IMR-90 (cell line): Measurements from ENCODE around the gene FGD5. TPM values are rescaled to one million over a fixed set of nuclear protein-coding genes. Genes with fewer than 3 reads are reported as not detected.

Experiments used
- ATAC-seq: fragments of 200-7000 bp; cut with Tn5 transposase; 2 replicates; pipeline ENCODE4 v1.9.1; 2020; ENCODE audit warnings: low read depth, mild to moderate bottlenecking, moderate library complexity
- BruUV-seq: library from RNA; stranded (reverse); fragments of 400-500 nt; replicated peaks from 2 replicates; lab custom pipeline; 2021; lab: Mats Ljungman, UMichigan
- CTCF ChIA-PET: fragments of 300-600 bp; formaldehyde crosslinking; extraction: SDS; loops from one replicate; lab custom pipeline; 2021; ENCODE audit warnings: antibody characterized with exemption; lab: Yijun Ruan, JAX
- POLR2A ChIA-PET: fragments of 300-600 bp; sonication (Branson Sonifier 250); formaldehyde crosslinking; loops from one replicate; lab custom pipeline; 2022; ENCODE audit warnings: antibody characterized with exemption; ENCODE audit not compliant: unreplicated experiment; lab: Charles Lee
- DNase-seq: peaks from one replicate; pipeline ENCODE4 v3.0.0; 2013
- H2AFZ ChIP-seq: replicated peaks from 2 replicates; pipeline ENCODE3; 2013; ENCODE audit warnings: low read length, mild to moderate bottlenecking; ENCODE audit not compliant: poor library complexity
- H2AK5ac ChIP-seq: 2 replicates; pipeline ENCODE4 v1.6.1; 2013; ENCODE audit warnings: low read depth, low read length, inconsistent platforms
- H2AK9ac ChIP-seq: replicated peaks from 2 replicates; pipeline ENCODE3; 2013; ENCODE audit warnings: mild to moderate bottlenecking, low read depth, low read length, moderate library complexity; ENCODE audit not compliant: poor library complexity
- H2BK120ac ChIP-seq: 2 replicates; pipeline ENCODE4 v1.6.1; 2013; ENCODE audit warnings: low read depth, low read length, inconsistent platforms
- H2BK15ac ChIP-seq: 3 replicates; pipeline ENCODE4 v1.6.1; 2013; ENCODE audit warnings: low read depth, low read length, inconsistent platforms
- H2BK20ac ChIP-seq: 2 replicates; pipeline ENCODE4 v1.6.1; 2013; ENCODE audit warnings: low read depth, mild to moderate bottlenecking, inconsistent platforms, low read length, moderate library complexity
- H2BK5ac ChIP-seq: 2 replicates; pipeline ENCODE4 v1.6.1; 2013; ENCODE audit warnings: mild to moderate bottlenecking, low read depth, low read length, inconsistent platforms; ENCODE audit not compliant: poor library complexity, severe bottlenecking
- H3K14ac ChIP-seq: replicated peaks from 2 replicates; pipeline ENCODE4 v1.6.1; 2013; ENCODE audit warnings: low read depth, low read length, inconsistent platforms
- H3K18ac ChIP-seq: 2 replicates; pipeline ENCODE4 v1.6.1; 2013; ENCODE audit warnings: low read depth, low read length, control low read depth
- H3K23ac ChIP-seq: 2 replicates; pipeline ENCODE4 v1.6.1; 2013; ENCODE audit warnings: low read depth, low read length, inconsistent platforms
- H3K27ac ChIP-seq: 2 replicates; pipeline ENCODE4 v1.5.1; 2013; ENCODE audit warnings: mild to moderate bottlenecking, control low read depth, low read length; ENCODE audit not compliant: insufficient read depth
- H3K27me3 ChIP-seq: 2 replicates; pipeline ENCODE4 v1.6.1; 2013; ENCODE audit warnings: low read length; ENCODE audit not compliant: control insufficient read depth, insufficient read depth
- H3K36me3 ChIP-seq: 2 replicates; pipeline ENCODE4 v1.6.1; 2013; ENCODE audit warnings: low read length, mixed read lengths; ENCODE audit not compliant: control insufficient read depth, insufficient read depth
- H3K4ac ChIP-seq: 2 replicates; pipeline ENCODE4 v1.6.1; 2013; ENCODE audit warnings: low read depth, low read length, inconsistent platforms
- H3K4me1 ChIP-seq: 2 replicates; pipeline ENCODE4 v1.6.1; 2013; ENCODE audit warnings: low read length, mixed read lengths; ENCODE audit not compliant: control insufficient read depth, insufficient read depth
- H3K4me2 ChIP-seq: 2 replicates; pipeline ENCODE4 v1.6.1; 2013; ENCODE audit warnings: low read depth, mild to moderate bottlenecking, control low read depth, low read length, moderate library complexity
- H3K4me3 ChIP-seq: 2 replicates; pipeline ENCODE4 v1.5.1; 2013; ENCODE audit warnings: low read depth, mild to moderate bottlenecking, control low read depth, low read length, moderate library complexity; ENCODE audit not compliant: insufficient read depth
- H3K56ac ChIP-seq: 2 replicates; pipeline ENCODE4 v1.6.1; 2013; ENCODE audit warnings: low read length, inconsistent platforms; ENCODE audit not compliant: insufficient read depth; ENCODE audit errors: extremely low read depth
- H3K79me1 ChIP-seq, 2 experiments: 2 replicates each; pipeline ENCODE4 v1.6.1; 2013; ENCODE audit warnings: low read length in 2 of 2, inconsistent platforms in 1 of 2, low read depth in 1 of 2
- H3K9ac ChIP-seq: 2 replicates; pipeline ENCODE4 v1.6.1; 2013; ENCODE audit warnings: low read depth, low read length, control low read depth
- H3K9me1 ChIP-seq: 2 replicates; pipeline ENCODE4 v1.6.1; 2013; ENCODE audit warnings: low read length, inconsistent platforms; ENCODE audit not compliant: insufficient read depth
- H3K9me3 ChIP-seq: 2 replicates; pipeline ENCODE4 v1.6.1; 2013; ENCODE audit warnings: low read length; ENCODE audit not compliant: control insufficient read depth, insufficient read depth
- H4K20me1 ChIP-seq: 2 replicates; pipeline ENCODE4 v1.6.1; 2013; ENCODE audit warnings: low read length, inconsistent platforms; ENCODE audit not compliant: insufficient read depth
- H4K5ac ChIP-seq: 2 replicates; pipeline ENCODE4 v1.6.1; 2013; ENCODE audit warnings: mild to moderate bottlenecking, low read depth, low read length, control low read depth
- H4K8ac ChIP-seq, 2 experiments: 2 replicates each; pipeline ENCODE4 v1.6.1; 2013; ENCODE audit warnings: low read depth in 2 of 2, low read length in 2 of 2, control low read depth in 1 of 2, inconsistent platforms in 1 of 2
- H4K91ac ChIP-seq: 2 replicates; pipeline ENCODE4 v1.6.1; 2013; ENCODE audit warnings: low read depth, low read length, inconsistent platforms; ENCODE audit not compliant: insufficient read depth
- BHLHE40 ChIP-seq: fragments of 150-350 bp; IDR thresholded peaks from 2 replicates; pipeline ENCODE4 v1.6.1; 2016; ENCODE audit warnings: mild to moderate bottlenecking, low read depth, low read length
- CEBPB ChIP-seq: IDR thresholded peaks from 2 replicates; pipeline ENCODE4 v1.6.1; 2012; ENCODE audit warnings: low read depth, low read length, improper control_type of control experiment
- CHD1 ChIP-seq: IDR thresholded peaks from 2 replicates; pipeline ENCODE4 v1.6.1; 2012; ENCODE audit warnings: low read depth, low read length, improper control_type of control experiment
- FOS ChIP-seq: fragments of 150-350 bp; IDR thresholded peaks from 2 replicates; pipeline ENCODE4 v1.6.1; 2016; ENCODE audit warnings: low read depth, low read length
- MAFK ChIP-seq: IDR thresholded peaks from 2 replicates; pipeline ENCODE4 v1.6.1; 2012; ENCODE audit warnings: low read depth, low read length, improper control_type of control experiment
- MAZ ChIP-seq: IDR thresholded peaks from 2 replicates; pipeline ENCODE4 v1.6.1; 2012; ENCODE audit warnings: low read depth, mild to moderate bottlenecking, low read length, improper control_type of control experiment, moderate library complexity, borderline replicate concordance
- MXI1 ChIP-seq: IDR thresholded peaks from 2 replicates; pipeline ENCODE4 v1.6.1; 2012; ENCODE audit warnings: low read depth, mild to moderate bottlenecking, low read length, moderate library complexity, borderline replicate concordance
- NFE2L2 ChIP-seq: fragments of 150-350 bp; IDR thresholded peaks from 2 replicates; pipeline ENCODE4 v1.6.1; 2016; ENCODE audit warnings: low read depth, mild to moderate bottlenecking, low read length
- POLR2A ChIP-seq: IDR thresholded peaks from 2 replicates; pipeline ENCODE4 v1.6.1; 2012; ENCODE audit warnings: mild to moderate bottlenecking, low read depth, low read length
- RAD21 ChIP-seq: IDR thresholded peaks from 2 replicates; pipeline ENCODE4 v1.6.1; 2012; ENCODE audit warnings: low read length, improper control_type of control experiment
- RCOR1 ChIP-seq: IDR thresholded peaks from 2 replicates; pipeline ENCODE4 v1.6.1; 2012; ENCODE audit warnings: mild to moderate bottlenecking, low read length, improper control_type of control experiment; ENCODE audit not compliant: insufficient replicate concordance
- RFX5 ChIP-seq: IDR thresholded peaks from 2 replicates; pipeline ENCODE4 v1.8.0; 2012; ENCODE audit warnings: low read depth, mild to moderate bottlenecking, low read length, moderate library complexity
- SMC3 ChIP-seq: fragments of 150-350 bp; IDR thresholded peaks from 2 replicates; pipeline ENCODE4 v1.6.1; 2016; ENCODE audit warnings: low read depth, mild to moderate bottlenecking, antibody characterized with exemption, low read length, moderate library complexity
- USF2 ChIP-seq: fragments of 150-350 bp; IDR thresholded peaks from 2 replicates; pipeline ENCODE4 v1.6.1; 2017; ENCODE audit warnings: mild to moderate bottlenecking, antibody characterized with exemption, low read length, low read depth
- WGBS, 2 experiments: methylation state at CpG; one replicate each; pipeline versions ENCODE4 v1.1.5 to v1.1.7; 2013; ENCODE audit warnings: missing lambda C conversion rate in 2 of 2; ENCODE audit not compliant: insufficient read length in 1 of 2; ENCODE audit errors: extremely low coverage in 2 of 2; 5-methylcytosine and 5-hydroxymethylcytosine counted together
- dilution Hi-C: fragments of 300-500 bp; cut with HindIII; formaldehyde crosslinking; loops from one replicate; pipeline ENCODE4 v1.14.3; 2018; ENCODE audit warnings: low sequenced_read_pairs; ENCODE audit not compliant: unreplicated experiment
- in situ Hi-C: fragments of 300-500 bp; cut with MboI; formaldehyde crosslinking; loops from 3 replicates; pipeline ENCODE4 v1.14.3; 2019; ENCODE audit warnings: low sequenced_read_pairs, inconsistent platforms, mixed read lengths
- intact Hi-C: fragments of 100-400 bp; cut with micrococcal nuclease; formaldehyde crosslinking; loops from 2 replicates; pipeline ENCODE4 v1.10.0; 2022
- polyA plus RNA-seq, 3 experiments: library from polyadenylated mRNA; depleted of rRNA; stranded (reverse); fragments of >200 nt; gene quantifications; 2 replicates each; pipeline ENCODE4 v1.2.3, GENCODE V29; 2012; ENCODE audit warnings: low replicate concordance in 1 of 3
- total RNA-seq: library from RNA; depleted of rRNA; stranded (reverse); fragments of >200 nt; gene quantifications from 2 replicates; pipeline ENCODE4 v1.2.3, GENCODE V29; 2012
- TF ChIP-seq, protein P1 (sequence below): fragments of 150-350 bp; IDR thresholded peaks from 2 replicates; pipeline ENCODE4 v1.6.1; 2016; ENCODE audit warnings: low read depth, mild to moderate bottlenecking, low read length, moderate library complexity, borderline replicate concordance
- TF ChIP-seq, protein P2 (sequence below): conservative IDR thresholded peaks from 2 replicates; pipeline ENCODE4 v1.5.1; 2012; ENCODE audit warnings: mild to moderate bottlenecking, low read depth, low read length, improper control_type of control experiment

Gene FGD5
- total and polyA plus RNA-seq, 2 of the 4 experiments (the other 2 are of a cell fraction): not detected

GRCh38 chr3:14861031-14861430 lies 42.3 kb downstream of the FGD5 start:
- CTCF ChIA-PET: interaction anchor here (0.5 kb wide), 1 partner anchor 197 kb away, joined by 3 read pairs; no protein-coding TSS in a partner anchor
- Histone ChIP-seq H3K18ac (no peak overlapping the region), H3K4me3 (no peak overlapping the region), H3K27ac (no peak overlapping the region), H3K9me1 (no peaks in the 10 kb centered on the region), H2BK5ac (no peak overlapping the region), H2AK9ac (no peak overlapping the region), H3K4me2 (no peak overlapping the region), H2AK5ac (no peak overlapping the region), H2AFZ (no peak overlapping the region), H2BK20ac (no peak overlapping the region), H3K9ac (no peak overlapping the region), H4K5ac (no peak overlapping the region), H3K23ac (no peak overlapping the region), H4K20me1 (no peaks in the 10 kb centered on the region), H3K9me3 (no peaks in the 10 kb centered on the region), H3K36me3 (no peaks in the 10 kb centered on the region), H4K8ac (no peak overlapping the region), H3K79me1 (no peaks in the 10 kb centered on the region), H4K91ac (no peak overlapping the region), H2BK15ac (no peak overlapping the region), H2BK120ac (no peak overlapping the region), H3K56ac (no peak overlapping the region), H3K14ac (no peak overlapping the region), H3K27me3 (peaks cover 3% of the 10 kb centered on the region), H3K4me1 (no peaks in the 10 kb centered on the region), H3K4ac (no peak overlapping the region)
- no TSS peak for BruUV-seq
- 8% methylated on average over 4 of the region's 7 CpGs; no CpG with 5 or more reads in 1 of the 2 experiments for WGBS, 2 experiments
- TF ChIP-seq MAFK: no peak
- TF ChIP-seq CHD1: no peak
- no peak for TF ChIP-seq MXI1
- TF ChIP-seq, protein P1, sequence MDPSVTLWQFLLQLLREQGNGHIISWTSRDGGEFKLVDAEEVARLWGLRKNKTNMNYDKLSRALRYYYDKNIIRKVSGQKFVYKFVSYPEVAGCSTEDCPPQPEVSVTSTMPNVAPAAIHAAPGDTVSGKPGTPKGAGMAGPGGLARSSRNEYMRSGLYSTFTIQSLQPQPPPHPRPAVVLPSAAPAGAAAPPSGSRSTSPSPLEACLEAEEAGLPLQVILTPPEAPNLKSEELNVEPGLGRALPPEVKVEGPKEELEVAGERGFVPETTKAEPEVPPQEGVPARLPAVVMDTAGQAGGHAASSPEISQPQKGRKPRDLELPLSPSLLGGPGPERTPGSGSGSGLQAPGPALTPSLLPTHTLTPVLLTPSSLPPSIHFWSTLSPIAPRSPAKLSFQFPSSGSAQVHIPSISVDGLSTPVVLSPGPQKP: no peak
- no peak for TF ChIP-seq BHLHE40
- no peak for TF ChIP-seq MAZ
- TF ChIP-seq RCOR1: no peak
- TF ChIP-seq RFX5: no peak
- no peak for TF ChIP-seq FOS
- no peak for TF ChIP-seq NFE2L2
- TF ChIP-seq RAD21: no peak
- no peak for TF ChIP-seq POLR2A
- TF ChIP-seq SMC3: no peak
- TF ChIP-seq CEBPB: no peak
- TF ChIP-seq, protein P2, sequence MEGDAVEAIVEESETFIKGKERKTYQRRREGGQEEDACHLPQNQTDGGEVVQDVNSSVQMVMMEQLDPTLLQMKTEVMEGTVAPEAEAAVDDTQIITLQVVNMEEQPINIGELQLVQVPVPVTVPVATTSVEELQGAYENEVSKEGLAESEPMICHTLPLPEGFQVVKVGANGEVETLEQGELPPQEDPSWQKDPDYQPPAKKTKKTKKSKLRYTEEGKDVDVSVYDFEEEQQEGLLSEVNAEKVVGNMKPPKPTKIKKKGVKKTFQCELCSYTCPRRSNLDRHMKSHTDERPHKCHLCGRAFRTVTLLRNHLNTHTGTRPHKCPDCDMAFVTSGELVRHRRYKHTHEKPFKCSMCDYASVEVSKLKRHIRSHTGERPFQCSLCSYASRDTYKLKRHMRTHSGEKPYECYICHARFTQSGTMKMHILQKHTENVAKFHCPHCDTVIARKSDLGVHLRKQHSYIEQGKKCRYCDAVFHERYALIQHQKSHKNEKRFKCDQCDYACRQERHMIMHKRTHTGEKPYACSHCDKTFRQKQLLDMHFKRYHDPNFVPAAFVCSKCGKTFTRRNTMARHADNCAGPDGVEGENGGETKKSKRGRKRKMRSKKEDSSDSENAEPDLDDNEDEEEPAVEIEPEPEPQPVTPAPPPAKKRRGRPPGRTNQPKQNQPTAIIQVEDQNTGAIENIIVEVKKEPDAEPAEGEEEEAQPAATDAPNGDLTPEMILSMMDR: no peak
- TF ChIP-seq USF2: no peak
- intact Hi-C loops (no loop called here), in situ Hi-C loops (no loop called here), dilution Hi-C loops (no loop called here)
- no peak for ATAC-seq
- no peak for DNase-seq
- POLR2A ChIA-PET: no interaction called here
